ENCODE data around the gene GSE1.

The GSE1 gene

GRCh38 chr16:85621698-85622428 is 8.7 kb downstream of the GSE1 start:
- DNase-seq, result no peak

- no peak for DNase-seq
Observed at GRCh38 chr16:85622683-85623082, 9.6 kb downstream of the GSE1 start.

GRCh38 chr16:85623250-85623649 is 10.1 kb downstream of the GSE1 start:
- DNase-seq, result no peak

GRCh38 chr16:85623997-85624601 is 11.0 kb downstream of the GSE1 start:
- DNase-seq, result no peak

- DNase-seq, result no peak
Observed at GRCh38 chr16:85624646-85625045, 11.5 kb downstream of the GSE1 start.

- no peak for DNase-seq
Observed at GRCh38 chr16:85625053-85625452, 11.9 kb downstream of the GSE1 start.

GRCh38 chr16:85625485-85626117 is 12.5 kb downstream of the GSE1 start:
- DNase-seq, result no peak

- DNase-seq, result no peak
Observed at GRCh38 chr16:85626191-85626981, 13.3 kb downstream of the GSE1 start.

GRCh38 chr16:85627089-85627488 is 14.0 kb downstream of the GSE1 start:
- DNase-seq, result no peak

- no peak for DNase-seq
Observed at GRCh38 chr16:85627526-85628264, 14.6 kb downstream of the GSE1 start.

GRCh38 chr16:85628265-85628556 is 15.1 kb downstream of the GSE1 start:
- no peak for DNase-seq

GRCh38 chr16:85628645-85629044 is 15.5 kb downstream of the GSE1 start:
- no peak for DNase-seq

- no peak for DNase-seq
Observed at GRCh38 chr16:85629326-85629725, 16.2 kb downstream of the GSE1 start.

- no peak for DNase-seq
Observed at GRCh38 chr16:85629853-85630252, 16.7 kb downstream of the GSE1 start.

GRCh38 chr16:85631230-85631629 is 18.1 kb downstream of the GSE1 start:
- no peak for DNase-seq

- no peak for DNase-seq
Observed at GRCh38 chr16:85631802-85632393, 18.8 kb downstream of the GSE1 start.

GRCh38 chr16:85632709-85633437 is 19.8 kb downstream of the GSE1 start:
- no peak for DNase-seq

GRCh38 chr16:85633438-85633743 is 20.3 kb downstream of the GSE1 start:
- no peak for DNase-seq

GRCh38 chr16:85633888-85634287 is 20.8 kb downstream of the GSE1 start:
- no peak for DNase-seq

- DNase-seq, result no peak
Observed at GRCh38 chr16:85634747-85635544, 21.8 kb downstream of the GSE1 start.

- DNase-seq, result no peak
Observed at GRCh38 chr16:85635545-85636140, 22.5 kb downstream of the GSE1 start.
